Left lung (tissue), 10 donors: ENCODE data around the gene EFCAB13. TPM values are rescaled to one million over a fixed set of nuclear protein-coding genes. Genes with fewer than 3 reads are reported as not detected.

Source experiments
- ATAC-seq: fragments of 200-7000 bp; cut with Tn5 transposase; one replicate; pipeline ENCODE4 v1.9.1; 2020; ENCODE audit warnings: moderate library complexity
- DNase-seq, 4 donors: peaks; one replicate each; pipeline ENCODE4 v3.0.0-alpha.2; 2013 to 2020
- H3K27ac ChIP-seq, 2 donors: fragments of 200-600 bp; sonication (generic) in 1 of 2; one replicate each; pipeline versions ENCODE4 v1.5.0 to v1.8.0; 2020 to 2021
- H3K27me3 ChIP-seq, 2 donors: fragments of 200-600 bp; sonication (generic) in 1 of 2; one replicate each; pipeline versions ENCODE4 v1.5.0 to v1.8.0; 2020 to 2021
- H3K36me3 ChIP-seq, 2 donors: fragments of 200-600 bp; sonication (generic) in 1 of 2; one replicate each; pipeline versions ENCODE4 v1.5.0 to v1.8.0; 2020 to 2021
- H3K4me1 ChIP-seq, 2 donors: fragments of 200-600 bp; one replicate each; pipeline ENCODE4 v1.8.0; 2021
- H3K4me3 ChIP-seq, 2 donors: fragments of 200-600 bp; sonication (generic) in 1 of 2; one replicate each; pipeline versions ENCODE4 v1.5.0 to v1.8.0; 2020 to 2021; ENCODE audit warnings: mild to moderate bottlenecking in 1 of 2
- H3K9me3 ChIP-seq, 2 donors: fragments of 200-600 bp; sonication (generic) in 1 of 2; one replicate each; pipeline versions ENCODE4 v1.5.0 to v1.8.0; 2020 to 2021
- CTCF ChIP-seq, 2 donors: fragments of 200-600 bp; sonication (generic) in 1 of 2; IDR thresholded peaks; one replicate each; pipeline versions ENCODE4 v1.5.0 to v1.8.0; 2021; ENCODE audit warnings: antibody characterized with exemption in 2 of 2
- intact Hi-C, 2 donors: fragments of 100-400 bp; cut with DNase I; formaldehyde crosslinking; loops; one replicate each; pipeline versions ENCODE4 v1.11.2 to v1.14.2; 2022
- polyA plus RNA-seq, 6 donors: library from polyadenylated mRNA; unstranded; fragments of 120-200 nt; gene quantifications; one replicate each; pipeline ENCODE4 v1.2.1, GENCODE V29; 2013; ENCODE audit not compliant: insufficient read length in 6 of 6
- total RNA-seq, 2 donors: library from RNA; stranded (reverse); fragmentation: NEBNext Ultra II Directional; extraction: Animal tissue kit (Norgen Biotek cat#: 25700); gene quantifications; one replicate each; pipeline ENCODE4 v1.2.1, GENCODE V29; 2021
- donor health status: DM: no; HTN: yes; CAD: no.
- donor health status: DM: no; HTN: no; CAD: no.

EFCAB13 gene
- total and polyA plus RNA-seq, 8 donors = 7.4 to 13.0 (median 10.0) TPM

GRCh38 chr17:47288531-47289116 is 35.1 kb upstream of the EFCAB13 start:
- no peaks in the 10 kb centered on the region for H3K27me3 ChIP-seq
- no peaks in the 10 kb centered on the region for H3K4me1 ChIP-seq
- H3K9me3 ChIP-seq = no peaks in the 10 kb centered on the region
- TF ChIP-seq CTCF (IDR thresholded peaks at IDR 0.05) = no peak
- intact Hi-C loops = no loop called here
- peaks cover 0 to 4% of the 10 kb centered on the region in 2 donors for H3K36me3 ChIP-seq
- H3K4me3 ChIP-seq = no peak overlapping the region
- no peak overlapping the region for H3K27ac ChIP-seq
- ATAC-seq = no peak
- DNase-seq = no peak

GRCh38 chr17:47289302-47289701 is 34.5 kb upstream of the EFCAB13 start:
- no peak for TF ChIP-seq CTCF (IDR thresholded peaks at IDR 0.05)
- H3K4me1 ChIP-seq = no peaks in the 10 kb centered on the region
- intact Hi-C loops = no loop called here
- no peak overlapping the region for H3K27ac ChIP-seq
- no peak for ATAC-seq
- H3K27me3 ChIP-seq = no peaks in the 10 kb centered on the region
- no peak overlapping the region for H3K4me3 ChIP-seq
- H3K36me3 ChIP-seq = peaks cover 0 to 4% of the 10 kb centered on the region in 2 donors
- no peaks in the 10 kb centered on the region for H3K9me3 ChIP-seq
- no peak for DNase-seq

GRCh38 chr17:47290870-47291241 is 32.9 kb upstream of the EFCAB13 start:
- Histone ChIP-seq H3K36me3 (peaks cover 0 to 4% of the 10 kb centered on the region in 2 donors), H3K4me1 (no peaks in the 10 kb centered on the region), H3K27me3 (no peaks in the 10 kb centered on the region), H3K27ac (no peak overlapping the region), H3K4me3 (no peak overlapping the region), H3K9me3 (no peaks in the 10 kb centered on the region)
- TF ChIP-seq CTCF (IDR thresholded peaks at IDR 0.05) = no peak
- ATAC-seq (no peak), DNase-seq (no peak)
- intact Hi-C loops = no loop called here

- peaks cover 0 to 4% of the 10 kb centered on the region in 2 donors for H3K36me3 ChIP-seq
- no peak overlapping the region for H3K4me3 ChIP-seq
- no peaks in the 10 kb centered on the region for H3K27me3 ChIP-seq
- no peaks in the 10 kb centered on the region for H3K4me1 ChIP-seq
- TF ChIP-seq CTCF (IDR thresholded peaks at IDR 0.05) = no peak
- ATAC-seq (no peak), DNase-seq (no peak)
- intact Hi-C loops = no loop called here
- no peaks in the 10 kb centered on the region for H3K9me3 ChIP-seq
- no peak overlapping the region for H3K27ac ChIP-seq
Observed at GRCh38 chr17:47291242-47291873, 32.4 kb upstream of the EFCAB13 start.

- no peak overlapping the region for H3K4me3 ChIP-seq
- DNase-seq (no peak), ATAC-seq (no peak)
- no peaks in the 10 kb centered on the region for H3K4me1 ChIP-seq
- H3K27ac ChIP-seq = no peak overlapping the region
- intact Hi-C loops = no loop called here
- H3K9me3 ChIP-seq = no peaks in the 10 kb centered on the region
- no peaks in the 10 kb centered on the region for H3K27me3 ChIP-seq
- no peak for TF ChIP-seq CTCF (IDR thresholded peaks at IDR 0.05)
- H3K36me3 ChIP-seq = peaks cover 0 to 4% of the 10 kb centered on the region in 2 donors
Observed at GRCh38 chr17:47292206-47292605, 31.5 kb upstream of the EFCAB13 start.
